Ammon's horn (tissue), 1 donor: ENCODE measurements around the gene HAUS8.
A peak's percentile ranks its signal among the peaks of the same experiment; 100 is the strongest.

Source experiments
- DNase-seq: peaks from one replicate; pipeline ENCODE4 v3.0.0-alpha.2; 2016; ENCODE audit warnings: low spot score

Gene HAUS8

DNA sequence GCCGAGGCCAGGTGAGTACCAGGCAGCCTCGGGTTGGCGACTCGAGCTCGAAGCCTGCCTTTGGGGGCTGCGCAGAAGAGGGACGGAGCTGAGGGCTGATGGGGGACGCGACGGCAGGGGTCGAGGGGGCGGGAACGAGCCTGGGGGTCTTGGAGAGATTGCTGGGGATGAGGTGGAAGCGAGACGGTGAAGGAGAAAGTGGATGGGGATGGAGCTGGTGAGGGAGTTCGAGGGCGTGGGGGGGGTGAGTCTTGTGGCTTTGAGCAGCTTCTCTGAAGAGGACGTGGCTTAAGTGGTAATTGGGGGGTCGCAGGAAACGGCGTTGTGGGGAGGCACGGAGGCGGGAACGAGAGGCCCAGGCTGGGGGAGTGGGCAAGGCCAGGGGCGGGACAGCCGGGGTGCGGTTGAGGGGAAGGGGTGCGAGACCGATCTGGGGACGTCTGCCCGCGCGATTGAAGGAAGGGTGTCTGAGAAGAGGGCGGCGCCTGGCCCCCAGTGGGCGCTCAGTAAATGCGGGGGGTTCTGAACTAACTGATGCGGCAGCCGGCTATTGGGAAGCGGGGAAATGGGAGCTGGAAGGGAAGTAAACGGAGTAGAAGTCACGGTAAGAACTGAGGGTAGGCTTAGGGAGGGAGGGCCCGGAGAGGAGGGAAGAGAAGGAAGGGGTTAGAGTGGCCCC lies 751 bp upstream of the HAUS8 start:
- peak; percentile 41 for DNase-seq

DNA sequence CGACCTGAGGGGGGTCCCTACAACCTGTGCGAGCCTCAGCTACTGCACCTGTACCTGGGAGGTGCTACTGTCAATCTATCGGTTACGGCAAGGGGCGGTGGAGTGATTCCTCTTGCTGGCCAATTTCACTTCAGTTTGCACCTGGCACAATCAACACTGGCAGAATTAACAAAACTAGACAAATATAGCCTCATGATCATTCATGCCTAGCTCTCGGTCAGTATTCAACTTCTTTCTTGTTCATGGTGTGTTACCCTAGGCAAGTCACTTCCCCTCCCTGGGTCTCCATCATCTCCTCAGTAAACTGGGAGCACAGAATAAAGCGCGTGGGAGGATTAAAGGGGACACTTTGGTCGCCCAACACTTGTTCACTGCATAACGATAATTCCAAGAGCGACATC lies 618 bp downstream of the HAUS8 start:
- no peak for DNase-seq

DNA sequence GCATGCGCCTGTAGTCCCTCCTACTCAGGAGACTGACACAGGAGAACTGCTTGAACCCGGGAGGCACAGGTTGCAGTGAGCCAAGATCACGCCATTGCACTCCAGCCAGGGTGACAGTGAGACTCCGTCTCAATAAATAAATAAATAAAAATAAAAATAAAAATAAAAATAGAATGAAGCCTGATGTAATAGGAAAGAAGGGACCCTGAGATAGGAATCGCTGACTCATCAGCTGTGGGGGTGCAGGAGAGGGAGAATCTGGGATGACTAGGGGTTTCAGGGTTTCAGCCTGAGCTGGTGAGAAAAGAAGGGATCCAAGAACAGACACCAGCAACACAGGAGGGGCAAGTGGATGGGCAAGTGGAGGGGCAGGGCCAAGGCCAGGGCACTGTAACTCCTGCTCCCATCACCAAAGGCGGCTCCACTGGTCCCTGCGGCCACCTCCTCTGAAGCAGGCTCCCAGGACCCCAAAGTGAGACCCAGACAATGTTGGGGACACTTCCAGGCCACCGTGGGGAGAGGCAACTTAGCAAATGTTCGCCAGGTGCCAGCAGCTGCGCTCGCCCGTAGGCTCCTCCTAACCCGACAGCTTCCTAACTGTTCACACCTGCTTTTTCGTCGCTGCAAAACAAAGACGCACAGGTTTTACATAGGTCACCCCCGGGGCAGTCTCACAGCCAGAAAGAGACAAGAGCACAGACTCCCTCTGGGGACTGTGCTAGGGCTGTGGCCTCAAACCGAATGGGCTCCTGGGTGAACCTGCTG lies 1.2 kb downstream of the HAUS8 start:
- no peak for DNase-seq

DNA sequence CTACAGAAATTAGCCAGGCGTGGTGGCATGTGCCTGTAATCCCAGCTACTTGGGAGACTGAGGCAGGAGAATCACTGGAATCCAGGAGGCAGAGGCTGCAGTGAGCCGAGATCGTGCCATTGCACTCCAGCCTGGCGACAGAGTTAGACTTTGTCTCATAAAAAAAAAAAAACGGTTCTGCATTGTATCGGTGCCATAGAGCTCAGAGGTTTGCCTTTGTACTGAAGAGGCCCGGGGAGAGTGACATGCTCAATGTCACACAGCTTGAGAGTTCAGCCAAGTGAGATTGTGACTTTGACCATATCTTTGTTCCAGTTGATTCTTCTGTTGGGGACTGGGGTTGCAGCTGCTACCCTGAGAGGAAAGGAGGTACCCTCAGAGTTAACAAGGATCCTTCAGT lies 4.3 kb downstream of the HAUS8 start:
- DNase-seq, result no peak

DNA sequence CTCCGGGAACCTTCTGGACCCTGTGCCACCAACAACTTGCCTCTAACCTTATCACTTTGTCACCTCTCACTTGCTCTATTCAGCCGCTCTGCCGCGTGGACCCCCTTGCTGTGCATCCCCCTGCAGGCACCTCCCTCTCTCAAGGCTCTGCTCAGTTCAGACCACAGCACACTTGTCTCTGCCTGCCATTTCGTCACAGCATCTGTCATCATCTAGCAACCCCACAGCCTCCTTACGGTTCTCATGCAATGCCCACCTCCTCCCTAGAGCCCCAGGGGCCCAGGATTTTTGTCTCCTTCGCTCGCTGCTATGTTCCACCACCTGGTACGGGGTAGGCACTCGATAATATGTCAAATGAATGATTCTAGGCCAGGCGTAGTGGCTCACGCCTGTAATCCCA lies 4.8 kb downstream of the HAUS8 start:
- no peak for DNase-seq

DNA sequence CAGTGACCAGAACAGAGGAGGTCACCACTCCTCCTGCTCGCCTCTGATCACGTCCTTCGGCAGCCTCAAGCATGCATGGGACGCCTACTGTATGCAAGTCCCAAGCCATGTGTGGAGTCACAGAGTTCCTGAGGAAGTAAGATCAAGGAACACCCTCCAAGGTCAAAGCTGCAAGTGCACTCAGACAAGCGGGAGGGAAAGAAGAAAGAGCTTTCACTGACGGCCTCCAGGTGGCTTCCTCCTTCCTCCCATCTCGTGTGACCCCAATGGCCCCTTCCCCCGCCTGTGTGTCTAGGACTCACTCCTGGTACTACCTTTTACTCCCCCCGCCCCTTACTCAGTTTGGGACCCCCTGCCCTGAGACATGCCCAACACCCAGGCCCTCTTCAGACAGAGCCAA lies 6.1 kb downstream of the HAUS8 start:
- DNase-seq, result no peak

DNA sequence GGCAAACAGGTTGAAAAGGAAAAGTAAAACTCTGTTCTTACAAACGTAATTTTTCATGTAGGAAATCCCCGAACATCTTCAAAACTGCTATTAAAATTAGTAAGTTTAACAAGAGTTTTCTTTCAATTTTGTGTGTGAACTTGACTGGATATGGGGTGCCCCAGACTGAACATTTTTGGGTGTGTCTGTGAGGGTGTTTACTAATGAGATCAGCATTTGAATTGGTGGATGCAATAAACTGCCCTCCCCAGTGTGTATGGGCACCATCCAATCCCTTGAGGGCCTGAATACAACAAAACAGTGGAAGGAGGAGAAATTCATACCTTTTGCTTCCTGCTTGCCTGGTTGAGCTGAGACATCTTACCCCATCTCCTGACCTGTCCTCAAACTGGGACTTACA lies 11.8 kb downstream of the HAUS8 start:
- no peak for DNase-seq

DNA sequence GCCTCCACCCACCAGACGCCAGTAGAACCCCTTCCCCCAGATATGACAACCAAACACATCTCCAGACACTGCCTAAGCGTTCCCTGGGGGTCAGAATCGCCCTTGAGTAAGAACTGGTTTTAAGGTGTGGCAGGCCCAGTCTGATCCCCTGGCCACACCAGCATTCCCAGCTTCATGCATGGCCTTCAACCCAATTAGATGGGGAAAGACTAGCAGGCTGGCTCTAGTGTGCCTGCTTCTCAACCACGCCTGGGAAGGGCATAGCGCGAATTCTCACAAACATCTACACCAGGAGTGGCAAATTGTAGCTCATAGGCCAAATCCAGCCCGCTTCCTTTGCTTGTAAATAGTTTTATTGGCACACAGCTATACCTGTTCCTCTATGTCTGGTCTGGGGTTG lies 13.6 kb downstream of the HAUS8 start:
- no peak for DNase-seq

DNA sequence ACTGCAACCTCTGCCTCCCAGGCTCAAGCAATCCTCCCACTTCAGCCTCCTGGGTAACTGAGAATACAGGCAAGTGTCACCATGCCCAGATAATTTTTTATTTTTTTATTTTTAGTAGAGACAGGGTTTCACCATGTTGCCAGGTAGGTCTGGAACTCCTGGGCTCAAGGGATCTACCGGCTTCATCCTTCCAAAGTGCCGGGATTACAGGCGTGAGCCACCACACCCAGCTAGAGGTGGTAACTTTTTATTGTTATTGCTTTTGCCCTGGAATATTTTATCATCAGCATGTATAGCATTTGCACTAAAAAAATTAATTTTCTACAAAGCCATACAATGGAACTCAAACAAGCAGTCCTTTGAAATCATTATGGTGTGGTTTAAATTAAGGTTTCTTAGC lies 14.0 kb downstream of the HAUS8 start:
- no peak for DNase-seq

DNA sequence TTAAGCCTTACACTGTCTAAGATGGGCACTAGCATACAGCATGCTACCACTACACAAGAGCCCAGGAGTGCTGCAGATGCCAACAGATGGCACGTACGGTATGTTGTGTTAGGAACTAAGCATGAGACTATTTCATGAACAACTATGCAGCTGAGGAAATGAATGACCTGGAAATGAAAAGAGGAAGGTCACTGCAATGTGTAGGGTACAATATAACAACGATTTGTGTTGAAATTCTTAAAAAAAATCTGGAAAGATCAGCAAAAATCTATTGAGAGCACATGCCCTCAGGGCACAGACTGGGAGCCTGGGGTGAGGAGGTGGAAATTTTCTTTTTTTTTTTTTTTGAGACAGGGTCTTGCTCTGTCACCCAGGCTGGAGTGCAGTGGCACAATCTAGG lies 14.4 kb downstream of the HAUS8 start:
- no peak for DNase-seq

DNA sequence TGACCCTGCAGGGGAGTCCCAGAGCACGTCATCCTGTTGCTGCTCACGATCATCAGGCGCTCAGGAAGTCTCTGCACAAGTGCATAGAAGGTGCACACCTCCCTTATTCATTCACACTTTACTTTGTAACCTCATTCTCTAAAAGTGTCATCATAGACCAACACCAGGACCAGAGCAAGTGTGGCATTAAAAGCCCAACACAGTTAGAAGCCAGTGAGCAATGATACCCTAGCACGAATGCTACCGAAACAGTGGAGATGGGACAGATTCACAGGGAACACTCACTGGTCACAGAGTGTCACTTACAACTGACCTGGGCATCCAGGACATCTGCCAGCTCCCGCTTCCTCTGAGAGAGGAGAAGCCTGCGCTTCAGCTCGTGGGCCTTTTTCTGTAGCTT lies 17.0 kb downstream of the HAUS8 start:
- DNase-seq, result no peak

DNA sequence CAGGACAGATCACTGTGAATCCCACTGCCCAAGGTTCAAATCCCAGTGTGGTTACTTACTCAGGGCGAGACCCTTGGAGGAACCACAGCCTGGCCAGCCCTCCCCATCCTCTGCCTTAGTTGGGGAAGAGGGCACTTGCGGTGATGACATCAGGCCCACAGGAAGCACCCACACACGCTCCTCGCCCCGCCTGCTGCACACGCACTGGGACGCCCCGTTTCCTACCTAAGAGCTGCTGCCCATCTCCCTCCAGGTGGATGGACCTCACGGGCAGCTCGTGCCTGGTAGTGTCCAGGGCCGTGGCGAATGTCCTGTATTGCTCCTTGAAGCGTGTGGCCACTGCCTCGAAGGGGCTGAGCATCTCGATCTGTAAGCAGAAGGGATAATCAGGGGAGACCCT lies 19.6 kb downstream of the HAUS8 start:
- DNase-seq, result no peak

DNA sequence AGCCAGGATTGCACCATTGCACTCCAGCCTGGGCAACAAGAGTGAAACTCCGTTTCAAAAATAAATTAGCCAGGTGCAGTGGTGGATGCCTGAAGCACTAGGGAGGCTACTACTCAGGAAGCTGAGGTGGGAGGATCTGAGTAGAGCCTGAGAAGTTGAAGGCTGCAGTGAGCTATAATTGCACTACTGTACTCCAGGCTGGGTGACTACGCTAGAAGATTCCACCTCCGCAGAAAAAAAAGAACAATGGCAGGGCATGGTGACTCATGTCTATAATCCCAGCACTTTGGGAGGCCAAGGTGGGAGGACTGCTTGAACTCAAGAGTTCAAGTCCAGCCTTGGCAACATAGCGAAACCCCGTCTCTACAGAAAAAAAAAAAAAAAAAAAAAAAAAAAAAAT lies 20.5 kb downstream of the HAUS8 start:
- no peak for DNase-seq

DNA sequence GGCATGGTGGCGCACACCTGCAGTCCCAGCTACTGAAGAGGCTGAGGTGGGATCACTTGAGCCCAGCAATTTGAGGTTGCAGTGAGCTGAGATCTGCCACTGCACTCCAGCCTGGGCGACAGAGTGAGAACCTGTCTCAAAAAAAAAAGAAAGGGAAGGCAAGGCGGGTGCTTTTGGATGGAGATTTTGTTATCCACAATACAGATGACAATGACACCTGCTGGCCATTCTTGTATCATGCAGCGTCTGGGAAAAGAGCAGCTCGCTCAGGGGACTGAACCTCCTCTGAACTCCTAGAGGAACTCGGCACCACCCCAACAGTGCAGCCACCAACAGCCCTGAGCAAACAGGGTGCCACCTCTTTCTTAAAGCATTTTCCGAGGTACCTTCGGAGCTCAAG lies 22.8 kb downstream of the HAUS8 start:
- DNase-seq, result peak; percentile 62

DNA sequence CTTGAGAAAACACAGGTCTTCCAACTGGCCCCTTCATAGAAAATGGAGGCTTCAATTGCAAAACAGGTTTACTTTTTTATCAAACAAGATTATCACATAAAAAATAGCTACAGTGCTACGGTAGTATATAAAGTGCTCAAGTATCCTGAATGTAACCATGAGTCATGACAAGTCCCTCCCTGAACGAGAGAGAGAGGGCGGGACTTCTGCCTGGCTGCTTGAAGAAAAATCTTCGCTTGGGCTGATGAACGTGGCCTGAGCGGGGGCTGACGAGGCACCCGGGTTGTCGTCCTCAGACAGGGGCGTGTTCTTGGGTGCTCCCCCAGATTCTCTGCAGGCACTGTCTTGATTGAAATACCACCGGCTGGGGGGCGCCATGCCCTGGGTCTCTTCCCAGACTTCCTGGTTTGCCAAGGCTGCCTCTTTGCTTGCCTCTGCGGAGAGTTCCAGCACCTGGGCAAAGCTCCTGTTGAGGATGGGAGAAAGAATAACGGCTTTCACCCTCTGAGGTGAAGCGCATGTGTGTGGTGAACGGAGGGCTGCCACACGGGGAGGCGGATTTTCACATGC lies 25.5 kb downstream of the HAUS8 start:
- no peak for DNase-seq

DNA sequence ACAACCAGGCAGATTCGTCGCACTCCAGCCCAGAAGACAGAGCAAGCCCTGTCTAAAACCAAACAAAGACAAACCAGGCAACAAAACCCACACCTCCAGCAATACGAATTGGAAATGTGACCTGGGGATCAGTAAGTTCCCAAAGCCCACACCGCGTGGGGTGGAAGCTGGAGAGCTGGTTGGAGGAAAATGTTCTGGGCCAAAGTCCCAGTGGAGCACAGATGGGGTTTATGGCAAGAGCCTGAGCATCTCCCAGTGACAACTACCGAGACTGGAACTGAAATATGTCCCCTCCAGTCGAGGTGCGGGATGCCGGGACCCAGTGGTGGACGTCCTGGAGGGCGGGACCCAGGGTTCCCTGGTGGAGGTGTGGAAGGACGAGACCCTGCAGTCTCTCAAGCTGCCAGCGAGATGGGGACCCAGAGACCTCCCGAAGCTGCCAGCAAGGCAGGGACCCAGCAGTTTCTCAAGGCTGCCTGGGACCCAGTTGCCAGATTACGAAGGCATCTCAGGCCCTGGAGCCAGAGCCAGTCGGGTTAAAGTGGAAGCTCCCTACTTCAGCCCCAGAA lies 26.3 kb downstream of the HAUS8 start:
- DNase-seq, result peak; percentile 48

DNA sequence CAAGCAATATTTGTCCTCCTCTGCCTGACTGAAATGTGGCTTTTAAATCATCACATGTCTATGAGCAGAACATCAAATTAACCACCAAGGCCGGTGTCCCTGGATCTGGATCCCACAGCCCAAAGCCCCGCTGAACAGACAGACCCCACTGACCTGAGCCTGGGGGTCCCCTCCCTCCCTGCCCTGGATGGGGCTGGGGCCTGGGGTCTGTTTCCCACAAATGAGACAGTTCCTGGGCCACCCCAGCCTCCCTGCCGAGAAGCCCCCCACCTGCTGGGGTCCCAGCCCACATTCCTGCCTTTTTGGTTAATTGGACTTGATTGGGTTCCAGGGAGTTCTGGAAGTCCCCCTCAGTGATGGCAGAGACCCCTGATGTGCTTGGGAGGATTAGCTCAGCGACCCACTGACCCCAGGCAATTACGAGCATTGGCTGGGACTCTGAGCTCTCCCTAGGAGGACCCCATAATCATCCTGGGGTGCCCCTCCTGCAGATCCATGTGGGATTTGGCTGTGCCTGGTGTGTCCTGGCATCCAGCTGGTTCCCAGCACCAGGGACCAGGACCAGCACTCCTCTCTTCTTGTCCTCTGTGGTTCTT lies 29.2 kb downstream of the HAUS8 start:
- DNase-seq, result no peak

DNA sequence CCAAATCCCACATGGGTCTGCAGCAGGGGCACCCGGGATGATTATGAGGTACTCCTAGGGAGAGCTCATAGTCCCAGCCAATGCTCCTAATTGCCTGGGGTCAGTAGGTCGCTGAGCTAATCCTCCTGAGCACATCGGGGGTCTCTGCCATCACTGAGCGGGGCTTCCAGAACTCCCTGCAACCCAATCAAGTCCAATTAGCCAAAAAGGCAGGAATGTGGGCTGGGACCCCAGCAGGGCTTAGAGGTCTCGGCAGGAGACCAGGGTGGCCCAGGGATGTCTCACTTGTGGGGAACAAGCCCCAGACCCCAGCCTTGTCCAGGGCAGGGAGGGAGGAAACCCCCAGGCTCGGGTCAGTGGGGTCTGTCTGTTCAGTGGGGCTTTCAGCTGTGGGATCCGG lies 31.5 kb downstream of the HAUS8 start:
- DNase-seq, result no peak

DNA sequence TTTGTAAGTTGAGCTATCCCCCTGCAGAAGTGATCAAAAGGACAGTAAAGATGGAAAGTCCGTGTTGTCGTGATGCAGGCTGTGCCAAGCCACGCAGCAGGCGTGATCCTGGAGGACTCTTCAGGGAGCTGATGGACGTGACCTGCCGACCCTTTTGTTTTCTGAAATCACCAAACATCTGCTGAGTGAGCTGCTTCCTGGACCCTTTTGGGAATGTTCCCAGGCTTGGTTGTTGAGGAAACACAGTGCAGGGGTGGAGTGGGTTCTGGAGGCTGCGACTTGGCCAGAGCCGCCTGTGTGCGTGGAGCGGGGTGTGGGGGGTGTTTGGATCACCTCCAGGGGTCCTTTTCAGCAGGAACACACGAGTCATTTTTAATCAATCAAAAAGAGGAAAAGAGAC lies 33.3 kb downstream of the HAUS8 start:
- DNase-seq, result no peak

DNA sequence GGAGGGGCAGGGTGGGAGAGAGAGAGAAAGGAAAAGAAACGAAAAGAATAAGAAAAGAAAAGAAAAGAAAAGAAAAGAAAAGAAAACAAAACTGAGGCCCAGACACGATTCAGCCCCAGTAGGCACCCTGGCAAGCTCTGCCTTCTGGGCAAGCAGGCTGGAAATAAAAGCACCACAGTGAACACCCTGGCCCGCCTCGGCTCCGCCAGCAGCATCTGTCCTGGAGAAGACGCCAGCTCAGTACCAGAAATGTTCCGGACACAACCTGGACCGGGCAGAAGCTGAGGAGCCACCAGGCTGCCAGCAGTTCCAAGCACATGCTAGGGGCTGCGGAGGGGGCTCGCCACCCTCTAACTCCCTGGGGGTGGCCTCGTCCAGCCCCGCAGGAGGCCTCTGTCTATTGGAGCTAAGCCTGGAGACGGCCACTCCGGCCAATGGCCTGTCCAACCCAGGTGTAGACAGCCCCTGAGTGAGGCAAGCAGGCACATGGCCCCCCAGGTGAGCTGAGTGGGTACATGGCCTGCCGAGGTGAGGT lies 37.2 kb downstream of the HAUS8 start:
- DNase-seq, result no peak

DNA sequence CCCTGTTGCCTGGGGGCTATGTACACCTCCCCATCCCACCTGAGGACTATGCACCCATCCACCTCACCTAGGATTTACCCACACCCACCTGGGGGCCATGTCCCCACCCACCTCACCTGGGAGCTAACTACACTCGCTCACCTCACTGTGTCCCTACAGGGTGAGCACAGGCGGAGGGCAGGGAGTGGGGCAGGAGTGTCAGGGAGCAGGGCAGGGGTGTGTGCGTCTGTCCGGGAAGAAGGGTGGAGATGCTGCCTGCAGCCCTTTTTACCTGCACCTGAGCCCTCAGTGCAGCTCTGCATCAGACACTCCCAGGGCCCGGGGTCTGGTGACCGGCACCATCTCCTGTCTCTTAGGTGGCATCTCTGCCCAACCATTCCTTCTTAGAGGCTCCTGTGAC lies 38.1 kb downstream of the HAUS8 start:
- DNase-seq, result no peak

DNA sequence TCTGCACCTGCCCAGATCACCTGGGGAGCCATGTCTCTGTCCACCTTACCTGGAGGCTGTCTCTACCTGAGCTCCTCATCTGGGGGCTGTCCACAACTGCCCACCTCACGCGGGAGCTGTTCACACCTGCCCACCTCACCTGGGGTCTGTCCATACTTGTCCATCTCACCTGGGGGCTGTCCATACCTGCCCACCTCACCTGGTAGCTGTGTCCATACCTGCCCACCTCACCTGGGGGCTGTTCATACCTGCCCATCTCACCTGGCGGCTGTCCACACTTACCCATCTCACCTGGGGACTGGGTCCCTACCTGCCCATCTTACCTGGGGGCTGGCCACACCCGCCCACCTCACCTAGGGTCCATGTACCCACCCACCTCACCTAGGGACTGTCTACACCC lies 38.6 kb downstream of the HAUS8 start:
- DNase-seq, result no peak
